Suprapubic skin (tissue), 4 donors: Measurements from ENCODE around the gene TMEM258. TPM values are rescaled to one million over a fixed set of nuclear protein-coding genes. Genes with fewer than 3 reads are reported as not detected.
A peak's percentile ranks its signal among the peaks of the same experiment; 100 is the strongest.

Experiments used
- DNase-seq, 2 donors: peaks; one replicate each; pipeline ENCODE4 v3.0.0-alpha.2; 2019; ENCODE audit warnings: low spot score in 2 of 2
- H3K27ac ChIP-seq: fragments of 200-600 bp; sonication (generic); one replicate; pipeline ENCODE4 v1.5.1; 2019
- H3K27me3 ChIP-seq: fragments of 200-600 bp; sonication (generic); one replicate; pipeline ENCODE4 v1.5.1; 2019
- H3K36me3 ChIP-seq: fragments of 200-600 bp; sonication (generic); one replicate; pipeline ENCODE4 v1.5.1; 2019
- H3K4me1 ChIP-seq: fragments of 200-600 bp; sonication (generic); one replicate; pipeline ENCODE4 v1.5.1; 2019
- H3K4me3 ChIP-seq: fragments of 200-600 bp; sonication (generic); one replicate; pipeline ENCODE4 v1.5.1; 2019; ENCODE audit warnings: mild to moderate bottlenecking
- H3K9me3 ChIP-seq: fragments of 200-600 bp; sonication (generic); one replicate; pipeline ENCODE4 v1.5.1; 2019
- EP300 ChIP-seq: sonication (generic); formaldehyde crosslinking; IDR thresholded peaks from one replicate; pipeline ENCODE4 v1.6.1; 2017; ENCODE audit warnings: antibody characterized with exemption
- POLR2A ChIP-seq, 2 donors: fragments of 450-650 bp; IDR thresholded peaks; one replicate each; pipeline ENCODE4 v1.6.1; 2017; ENCODE audit warnings: antibody characterized with exemption in 2 of 2, mild to moderate bottlenecking in 2 of 2, moderate library complexity in 2 of 2
- POLR2AphosphoS5 ChIP-seq, 3 donors: sonication (generic); formaldehyde crosslinking; IDR thresholded peaks; one replicate each; pipeline ENCODE4 v1.6.1; 2017; ENCODE audit warnings: antibody characterized with exemption in 3 of 3
- WGBS: methylation state at CpG from one replicate; pipeline ENCODE4 v1.1.5; 2018; 5-methylcytosine and 5-hydroxymethylcytosine counted together
- total RNA-seq, 4 donors: library from RNA; depleted of rRNA; stranded (reverse); fragments of >200 nt; gene quantifications; one replicate each; pipeline ENCODE4 v1.1.0, GENCODE V29; 2016
- TF ChIP-seq, protein P1 (sequence below), 2 donors: fragments of 200-600 bp in 1 of 2; fragments of 450-650 bp in 1 of 2; sonication (generic) in 1 of 2; IDR thresholded peaks; one replicate each; pipeline ENCODE4 v1.5.1; 2016 to 2019; ENCODE audit warnings: antibody characterized with exemption in 2 of 2, mild to moderate bottlenecking in 1 of 2, moderate library complexity in 1 of 2

Gene TMEM258
- total RNA-seq, 4 donors from 2014 or later, result 29.7 to 44.8 (median 35.9) TPM

DNA sequence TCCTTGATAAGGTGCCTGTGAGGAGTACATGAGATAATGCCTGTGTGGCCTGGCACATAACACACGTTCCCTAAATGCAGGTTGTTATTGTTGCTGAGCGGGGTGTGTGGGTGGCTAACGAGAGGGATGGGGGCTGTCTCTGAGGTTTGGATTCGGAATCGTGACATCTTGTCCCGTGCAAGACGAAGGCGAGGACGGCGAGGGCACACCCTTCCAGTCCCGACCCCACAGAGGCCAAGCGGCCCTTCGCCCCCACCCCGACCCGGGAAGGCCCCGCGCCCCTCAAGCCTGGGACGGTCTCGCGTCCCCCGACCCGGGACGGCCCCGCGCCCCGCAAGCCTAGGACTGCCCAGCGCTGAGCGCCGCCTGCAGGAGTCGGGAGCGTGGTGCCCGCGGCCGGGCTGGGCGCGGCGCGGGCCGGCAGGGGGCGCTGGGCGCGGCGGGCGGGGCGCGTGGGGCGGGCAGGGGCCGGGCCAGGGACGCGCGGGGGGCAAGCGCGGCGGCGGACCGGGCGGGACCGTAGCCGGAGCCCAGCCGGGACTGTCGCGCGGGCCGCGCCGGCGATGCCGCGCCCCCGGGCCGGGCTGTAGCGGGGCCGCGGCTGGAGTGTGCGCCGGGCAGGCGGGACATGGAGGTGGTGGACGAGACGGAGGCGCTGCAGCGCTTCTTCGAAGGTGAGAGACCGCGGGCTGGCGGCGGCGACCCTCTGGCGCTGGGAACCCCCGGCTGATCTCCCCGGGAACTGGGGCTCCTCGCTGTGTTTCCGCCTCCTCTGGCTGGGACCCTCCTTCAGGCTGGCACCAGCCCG lies 40.1 kb downstream of the TMEM258 start, which contains the start of gene MYRF:
MYRF (plus strand) TSS at position 520 of the 808 bp plus-strand sequence; CDS start at position 629, 109 bp downstream.
- Histone ChIP-seq H3K27me3 (peaks cover 3% of the 10 kb centered on the region), H3K27ac (no peak within 1 kb of the TSS), H3K9me3 (no peaks in the 10 kb centered on the region), H3K4me1 (peaks cover 19% of the 10 kb centered on the region), H3K4me3 (peak within 1 kb of the TSS; percentile 47), H3K36me3 (no peaks in the 10 kb centered on the region)
- 11% methylated on average over 8 of the region's 93 CpGs for WGBS
- DNase-seq, result no peak
- no peak for TF ChIP-seq EP300
- no peak for TF ChIP-seq POLR2AphosphoS5 (IDR thresholded peaks at IDR 0.05)
- TF ChIP-seq, protein P1, sequence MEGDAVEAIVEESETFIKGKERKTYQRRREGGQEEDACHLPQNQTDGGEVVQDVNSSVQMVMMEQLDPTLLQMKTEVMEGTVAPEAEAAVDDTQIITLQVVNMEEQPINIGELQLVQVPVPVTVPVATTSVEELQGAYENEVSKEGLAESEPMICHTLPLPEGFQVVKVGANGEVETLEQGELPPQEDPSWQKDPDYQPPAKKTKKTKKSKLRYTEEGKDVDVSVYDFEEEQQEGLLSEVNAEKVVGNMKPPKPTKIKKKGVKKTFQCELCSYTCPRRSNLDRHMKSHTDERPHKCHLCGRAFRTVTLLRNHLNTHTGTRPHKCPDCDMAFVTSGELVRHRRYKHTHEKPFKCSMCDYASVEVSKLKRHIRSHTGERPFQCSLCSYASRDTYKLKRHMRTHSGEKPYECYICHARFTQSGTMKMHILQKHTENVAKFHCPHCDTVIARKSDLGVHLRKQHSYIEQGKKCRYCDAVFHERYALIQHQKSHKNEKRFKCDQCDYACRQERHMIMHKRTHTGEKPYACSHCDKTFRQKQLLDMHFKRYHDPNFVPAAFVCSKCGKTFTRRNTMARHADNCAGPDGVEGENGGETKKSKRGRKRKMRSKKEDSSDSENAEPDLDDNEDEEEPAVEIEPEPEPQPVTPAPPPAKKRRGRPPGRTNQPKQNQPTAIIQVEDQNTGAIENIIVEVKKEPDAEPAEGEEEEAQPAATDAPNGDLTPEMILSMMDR (IDR thresholded peaks at IDR 0.05), result peak in 1 of 2 donors; percentile 44

DNA sequence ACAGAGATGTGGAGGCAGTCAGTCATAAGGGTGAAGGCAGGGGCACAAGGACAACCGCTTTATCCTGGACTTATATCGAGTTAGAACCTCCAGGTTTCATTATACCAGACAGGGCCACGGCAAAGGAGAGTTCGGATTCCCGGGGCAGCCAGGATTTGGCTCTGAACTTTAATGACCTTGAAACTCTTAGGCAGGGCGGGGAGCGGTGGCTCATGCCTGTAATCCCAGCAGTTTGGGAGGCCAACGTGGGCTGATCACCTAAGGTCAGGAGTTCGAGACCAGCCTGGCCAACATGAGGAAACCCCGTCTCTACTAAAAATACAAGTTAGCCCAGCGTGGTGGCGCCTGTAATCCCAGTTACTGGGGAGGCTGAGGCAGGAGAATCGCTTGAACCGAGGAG lies 41.0 kb downstream of the TMEM258 start:
- Histone ChIP-seq H3K4me3 (no peak overlapping the region), H3K9me3 (no peaks in the 10 kb centered on the region), H3K27ac (no peak overlapping the region), H3K4me1 (peaks cover 19% of the 10 kb centered on the region), H3K27me3 (peaks cover 3% of the 10 kb centered on the region), H3K36me3 (no peaks in the 10 kb centered on the region)
- WGBS, result 91% methylated on average over 14 of the region's 14 CpGs
- TF ChIP-seq, protein P1 (IDR thresholded peaks at IDR 0.05), result no peak
- no peak for TF ChIP-seq EP300
- no peak for TF ChIP-seq POLR2A (IDR thresholded peaks at IDR 0.05)
- TF ChIP-seq POLR2AphosphoS5 (IDR thresholded peaks at IDR 0.05), result no peak
- DNase-seq, result no peak

DNA sequence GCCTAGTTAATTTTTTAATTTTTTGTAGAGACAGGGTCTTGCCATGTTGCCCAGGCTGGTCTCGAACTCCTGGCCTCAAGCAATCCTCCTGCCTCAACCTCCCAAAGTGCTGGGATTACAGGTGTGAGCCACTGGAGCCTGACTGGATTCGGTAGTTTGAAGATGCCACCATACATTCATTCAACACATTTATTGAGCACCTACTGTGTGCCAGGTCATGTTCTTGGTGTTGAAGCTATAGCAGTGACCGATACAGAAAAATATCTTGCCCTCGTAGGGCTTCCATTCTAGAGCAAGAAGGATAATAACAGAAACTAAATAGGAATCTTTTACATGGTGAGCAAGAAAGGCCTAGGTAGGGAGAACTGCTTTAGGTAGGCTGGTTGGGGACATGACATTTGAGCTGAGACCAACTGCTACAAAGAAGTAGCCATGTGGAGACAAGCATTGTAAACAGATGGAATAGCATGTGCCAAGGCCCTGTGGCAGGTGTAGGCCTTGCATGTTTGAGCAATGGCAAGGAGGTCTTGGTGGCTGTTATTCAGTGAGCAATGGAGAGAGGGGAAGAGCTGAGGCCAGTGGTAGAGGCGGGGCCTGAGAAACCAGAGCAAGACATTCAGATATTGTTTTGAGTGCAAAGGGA lies 41.6 kb downstream of the TMEM258 start:
- Histone ChIP-seq H3K27ac (no peak overlapping the region), H3K36me3 (no peaks in the 10 kb centered on the region), H3K27me3 (peaks cover 3% of the 10 kb centered on the region), H3K4me1 (peaks cover 19% of the 10 kb centered on the region), H3K9me3 (no peaks in the 10 kb centered on the region), H3K4me3 (no peak overlapping the region)
- TF ChIP-seq POLR2A (IDR thresholded peaks at IDR 0.05) (no peak), POLR2AphosphoS5 (IDR thresholded peaks at IDR 0.05) (no peak), EP300 (no peak)
- TF ChIP-seq, protein P1 (IDR thresholded peaks at IDR 0.05), result no peak
- no peak for DNase-seq
- WGBS, result 100% methylated on average over 5 of the region's 5 CpGs

DNA sequence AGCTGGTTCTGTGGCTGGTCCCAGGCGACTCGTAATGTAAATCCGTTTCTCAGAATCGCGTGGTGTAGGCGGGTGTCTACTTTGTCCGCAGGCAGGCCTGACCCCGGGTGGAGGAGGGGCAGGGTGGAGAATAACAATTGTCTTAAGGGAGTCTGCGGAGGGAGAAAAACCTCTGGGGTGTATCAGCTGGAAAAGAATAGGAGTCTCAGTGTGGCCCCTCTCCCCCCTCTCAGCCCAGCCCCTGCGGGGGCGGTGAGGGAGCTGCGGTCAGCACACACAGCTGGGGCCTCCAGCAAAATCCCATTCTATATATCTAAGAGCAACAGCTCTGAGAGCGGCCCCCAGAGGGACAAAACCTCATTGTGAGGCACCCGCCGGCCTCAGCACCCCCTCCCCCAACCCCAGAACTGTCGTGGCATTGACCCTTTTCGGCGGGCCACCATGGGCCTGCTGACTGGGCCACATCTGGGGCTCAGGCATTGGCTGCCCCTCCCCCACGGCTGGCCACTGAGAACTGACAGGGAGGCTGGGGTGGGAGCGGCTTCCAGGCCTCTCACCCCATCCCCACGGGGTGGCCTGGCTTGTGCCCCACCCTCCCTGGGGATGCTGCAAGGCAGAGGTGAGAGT lies 42.7 kb downstream of the TMEM258 start:
- 53% methylated on average over 13 of the region's 21 CpGs for WGBS
- no peaks in the 10 kb centered on the region for H3K9me3 ChIP-seq
- TF ChIP-seq EP300 (no peak), POLR2A (IDR thresholded peaks at IDR 0.05) (no peak), POLR2AphosphoS5 (IDR thresholded peaks at IDR 0.05) (no peak)
- TF ChIP-seq, protein P1 (IDR thresholded peaks at IDR 0.05), result no peak
- no peak overlapping the region for H3K27ac ChIP-seq
- H3K4me1 ChIP-seq, result peaks cover 19% of the 10 kb centered on the region
- peaks cover 3% of the 10 kb centered on the region for H3K27me3 ChIP-seq
- peaks cover under 1% of the 10 kb centered on the region for H3K36me3 ChIP-seq
- H3K4me3 ChIP-seq, result no peak overlapping the region
- DNase-seq, result no peak

DNA sequence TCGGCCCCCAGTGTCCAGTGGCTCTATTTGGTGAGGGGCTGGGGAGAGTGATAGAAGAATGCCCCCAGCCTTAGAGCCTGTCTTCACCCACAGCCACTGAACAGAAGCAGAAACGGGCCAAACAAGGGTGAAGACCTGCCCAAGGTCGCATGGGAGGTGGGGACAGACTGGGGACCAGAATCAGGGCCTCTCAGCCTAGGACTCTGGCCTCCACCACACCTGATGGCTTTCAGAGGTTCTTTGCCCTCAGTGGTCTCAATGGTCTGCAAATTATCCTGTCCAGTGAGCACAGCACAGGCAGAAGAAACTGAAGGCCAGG lies 44.5 kb downstream of the TMEM258 start:
- H3K36me3 ChIP-seq, result peaks cover 14% of the 10 kb centered on the region
- H3K27ac ChIP-seq, result no peak overlapping the region
- DNase-seq, result no peak
- no peak overlapping the region for H3K4me3 ChIP-seq
- TF ChIP-seq POLR2A (IDR thresholded peaks at IDR 0.05), result no peak
- no peak for TF ChIP-seq EP300
- TF ChIP-seq, protein P1 (IDR thresholded peaks at IDR 0.05), result no peak
- no peak for TF ChIP-seq POLR2AphosphoS5 (IDR thresholded peaks at IDR 0.05)
- 33% methylated on average over 3 of the region's 3 CpGs for WGBS
- H3K4me1 ChIP-seq, result peaks cover 17% of the 10 kb centered on the region
- no peaks in the 10 kb centered on the region for H3K9me3 ChIP-seq
- H3K27me3 ChIP-seq, result peaks cover 3% of the 10 kb centered on the region
